Stimulated activated CD8-positive, alpha-beta memory T cell treated with anti-CD3 and anti-CD28 coated beads, Interleukin-7, amount 100 ng/mL, for 1 hour (primary cell): ENCODE results near the gene R3HDML.
"Not testable (repeated sequence)": the region's sequence is repeated elsewhere in the genome, so short reads cannot be mapped to it uniquely, and the experiment has no call there.

ENCODE experiments used
- DNase-seq, 2 donors: peaks; one replicate each; pipeline ENCODE4 v3.0.0-alpha.2; 2020; ENCODE audit warnings: low read depth in 2 of 2

Gene R3HDML, protein sequence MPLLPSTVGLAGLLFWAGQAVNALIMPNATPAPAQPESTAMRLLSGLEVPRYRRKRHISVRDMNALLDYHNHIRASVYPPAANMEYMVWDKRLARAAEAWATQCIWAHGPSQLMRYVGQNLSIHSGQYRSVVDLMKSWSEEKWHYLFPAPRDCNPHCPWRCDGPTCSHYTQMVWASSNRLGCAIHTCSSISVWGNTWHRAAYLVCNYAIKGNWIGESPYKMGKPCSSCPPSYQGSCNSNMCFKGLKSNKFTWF

DNA sequence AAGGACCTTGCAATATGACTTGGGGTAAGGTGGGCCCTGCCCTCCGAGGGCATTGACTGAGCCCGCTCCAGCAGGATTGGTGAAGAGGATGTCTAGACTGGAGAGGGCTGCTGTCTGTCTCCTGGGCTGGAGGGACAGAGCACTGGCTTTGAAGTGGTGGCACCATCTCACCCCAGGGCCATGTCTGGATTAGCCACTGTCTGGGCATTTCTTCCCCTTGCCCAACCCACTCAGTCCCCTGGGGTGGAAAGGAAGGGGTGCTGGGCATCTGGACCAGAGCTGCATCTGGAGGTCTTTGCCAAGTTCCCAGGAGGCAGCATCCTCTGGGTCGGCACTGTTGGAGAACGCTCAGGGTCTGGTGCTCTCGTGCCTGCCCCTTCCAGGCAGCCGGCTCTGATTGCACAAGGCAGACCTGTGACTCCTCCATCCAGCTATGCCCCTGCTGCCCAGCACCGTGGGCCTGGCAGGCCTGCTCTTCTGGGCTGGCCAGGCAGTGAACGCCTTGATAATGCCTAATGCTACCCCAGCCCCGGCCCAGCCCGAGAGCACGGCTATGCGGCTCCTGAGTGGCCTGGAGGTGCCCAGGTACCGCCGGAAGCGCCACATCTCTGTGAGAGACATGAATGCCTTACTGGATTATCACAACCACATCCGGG, at the start of gene R3HDML:
Gene R3HDML (plus strand): TSS at position 319 of the 656 bp plus-strand sequence. CDS start 115 bp downstream, at position 434.
- DNase-seq: no peak

DNA sequence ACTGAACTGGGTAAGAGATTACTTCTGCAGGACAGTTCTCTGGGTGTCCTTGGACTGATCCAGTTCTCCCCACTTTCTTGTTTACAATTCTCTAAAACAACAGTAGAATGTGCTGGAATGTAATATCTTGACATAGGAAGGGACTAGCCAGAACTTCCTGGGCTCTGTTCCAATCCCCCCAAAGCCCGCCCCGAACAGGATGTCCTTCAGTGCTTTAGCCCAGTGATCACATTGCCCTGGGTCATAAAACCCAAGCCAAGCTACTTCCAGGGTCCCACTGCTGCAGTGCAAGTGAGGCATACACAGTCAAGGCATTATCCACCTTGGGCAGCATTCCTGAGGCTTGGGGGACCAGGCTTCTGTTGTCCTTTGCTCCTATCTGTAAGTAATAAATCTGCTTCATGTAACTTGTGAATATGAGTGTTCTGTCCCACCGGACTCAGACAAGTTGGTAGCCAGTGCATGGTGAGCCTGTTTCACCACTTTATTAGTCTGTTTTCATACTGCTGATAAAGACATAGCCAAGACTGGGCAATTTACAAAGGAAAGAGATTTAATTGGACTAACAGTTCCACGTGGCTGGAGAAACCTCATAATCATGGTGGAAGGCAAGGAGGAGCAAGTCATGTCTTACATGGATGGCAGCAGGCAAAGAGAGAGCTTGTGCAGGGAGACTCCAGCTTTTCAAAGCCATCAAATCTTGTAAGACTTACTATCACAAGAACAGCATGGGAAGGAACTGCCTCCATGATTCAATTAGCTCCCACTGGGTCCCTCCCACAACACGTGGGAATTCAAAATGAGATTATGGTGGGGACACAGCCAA, 49.4 kb upstream of the R3HDML start:
- no peak for DNase-seq

DNA sequence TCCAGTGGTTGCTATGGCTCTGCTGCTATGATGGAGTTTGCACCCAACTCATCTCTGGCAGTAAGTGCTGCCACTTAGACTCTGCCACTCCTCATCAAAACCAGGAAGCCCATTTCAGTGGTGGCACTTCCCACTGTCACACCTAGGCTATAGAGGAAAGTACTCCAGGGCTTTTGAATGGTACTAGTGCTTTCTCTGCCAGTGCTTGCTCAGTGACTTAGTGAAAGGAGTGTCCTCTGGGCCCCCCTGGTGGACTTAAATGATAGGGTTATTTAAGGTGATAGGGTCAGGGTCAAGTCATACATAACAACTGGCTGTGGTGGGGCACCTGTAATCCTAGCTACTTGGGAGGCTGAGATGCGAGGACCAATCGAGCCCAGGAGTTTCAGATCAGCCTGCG, 48.6 kb upstream of the R3HDML start:
- no peak for DNase-seq

DNA sequence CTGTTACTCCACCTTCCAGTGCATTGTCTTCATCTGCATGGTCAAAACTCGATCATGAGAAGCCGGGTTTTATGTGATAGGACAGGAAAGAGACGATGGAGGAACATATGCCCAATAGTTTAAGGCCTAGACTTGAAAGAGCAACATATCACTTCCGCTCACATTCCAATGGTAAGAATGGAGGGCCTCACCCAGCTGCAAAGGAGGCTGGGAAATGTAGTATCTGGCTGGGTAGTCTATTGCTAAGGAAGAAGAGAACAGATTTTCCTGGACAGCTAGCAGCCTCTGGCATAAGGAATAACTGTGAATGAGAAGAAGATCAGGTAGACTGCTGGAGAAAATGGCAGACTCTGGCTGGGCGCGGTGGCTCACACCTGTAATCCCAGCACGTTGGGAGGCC, 45.1 kb upstream of the R3HDML start:
- no peak for DNase-seq

DNA sequence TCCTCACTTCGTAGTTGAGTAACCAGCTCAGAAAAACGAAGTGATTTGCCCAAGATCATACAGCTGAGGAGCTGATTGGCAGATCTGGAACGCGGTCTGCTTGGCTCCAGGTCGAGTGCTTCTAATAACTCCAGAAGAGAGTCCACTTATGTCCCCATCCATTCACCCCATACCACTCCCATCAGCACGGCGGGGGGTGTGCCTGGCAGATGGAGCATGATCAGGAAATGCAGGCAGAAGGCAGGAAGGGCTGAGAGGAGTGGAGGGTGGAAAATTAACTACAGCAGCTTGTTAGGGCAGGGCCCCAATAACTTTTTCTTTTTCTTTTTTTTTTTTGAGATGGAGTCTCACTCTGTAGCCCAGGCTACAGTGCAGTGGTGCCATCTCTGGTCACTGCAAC, 40.8 kb upstream of the R3HDML start:
- DNase-seq: no peak

DNA sequence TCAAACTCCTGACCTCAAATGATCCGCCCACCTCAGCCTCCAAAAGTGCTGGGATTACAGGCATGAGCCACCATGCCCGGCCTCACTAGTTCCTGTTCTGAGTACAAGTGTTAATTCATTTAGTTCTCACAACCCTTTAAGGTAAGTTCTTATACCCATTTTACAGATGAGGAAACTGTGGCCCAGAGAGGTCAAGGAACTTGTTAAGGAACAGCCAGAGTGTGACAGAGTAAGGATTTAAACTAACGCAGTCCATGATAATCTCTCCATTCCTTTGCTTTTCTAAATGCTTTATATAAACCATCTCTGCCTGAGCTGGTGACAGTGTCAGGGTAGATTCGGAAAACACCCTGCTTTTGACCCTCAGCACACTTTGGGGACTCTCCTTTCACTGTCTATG, 39.1 kb upstream of the R3HDML start:
- no peak for DNase-seq

DNA sequence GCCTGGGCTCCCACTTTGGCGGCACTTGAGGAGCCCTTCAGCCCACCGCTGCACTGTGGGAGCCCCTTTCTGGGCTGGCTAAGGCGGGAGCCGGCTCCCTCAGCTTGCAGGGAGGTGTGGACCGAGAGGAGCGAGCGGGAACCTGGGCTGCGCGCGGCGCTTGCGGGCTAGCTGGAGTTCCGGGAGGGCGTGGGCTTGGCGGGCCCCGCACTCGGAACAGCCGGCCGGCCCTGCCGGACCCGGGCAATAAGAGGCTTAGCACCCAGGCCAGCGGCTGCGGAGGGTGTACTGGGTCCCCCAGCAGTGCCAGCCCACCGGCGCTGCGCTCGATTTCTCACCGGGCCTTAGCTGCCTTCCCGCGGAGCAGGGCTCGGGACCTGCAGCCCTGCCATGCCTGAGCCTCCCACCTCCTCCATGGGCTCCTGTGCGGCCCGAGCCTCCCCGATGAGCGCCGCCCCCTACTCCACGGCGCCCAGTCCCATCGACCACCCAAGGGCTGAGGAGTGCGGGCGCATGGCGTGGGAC, 37.8 kb upstream of the R3HDML start:
- not testable (repeated sequence) for DNase-seq

DNA sequence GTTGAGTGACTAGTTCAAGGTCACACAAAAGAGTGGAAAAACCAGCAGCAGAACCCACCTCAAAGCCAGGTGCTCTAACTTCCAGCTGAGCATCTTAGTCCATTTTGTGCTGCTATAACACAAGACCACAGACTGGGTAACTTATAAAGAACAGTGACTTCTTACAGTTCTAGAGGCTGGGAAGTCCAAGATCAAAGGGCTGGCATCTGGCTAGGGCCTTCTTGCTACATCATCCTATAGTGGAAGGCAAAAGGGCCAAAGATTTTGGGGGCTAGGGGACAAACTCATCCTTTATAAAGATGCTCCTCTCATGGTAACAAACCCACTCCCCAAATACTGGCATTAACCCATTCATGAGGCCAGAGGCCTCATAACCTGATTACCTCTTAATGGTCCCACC, 35.6 kb upstream of the R3HDML start:
- no peak for DNase-seq

DNA sequence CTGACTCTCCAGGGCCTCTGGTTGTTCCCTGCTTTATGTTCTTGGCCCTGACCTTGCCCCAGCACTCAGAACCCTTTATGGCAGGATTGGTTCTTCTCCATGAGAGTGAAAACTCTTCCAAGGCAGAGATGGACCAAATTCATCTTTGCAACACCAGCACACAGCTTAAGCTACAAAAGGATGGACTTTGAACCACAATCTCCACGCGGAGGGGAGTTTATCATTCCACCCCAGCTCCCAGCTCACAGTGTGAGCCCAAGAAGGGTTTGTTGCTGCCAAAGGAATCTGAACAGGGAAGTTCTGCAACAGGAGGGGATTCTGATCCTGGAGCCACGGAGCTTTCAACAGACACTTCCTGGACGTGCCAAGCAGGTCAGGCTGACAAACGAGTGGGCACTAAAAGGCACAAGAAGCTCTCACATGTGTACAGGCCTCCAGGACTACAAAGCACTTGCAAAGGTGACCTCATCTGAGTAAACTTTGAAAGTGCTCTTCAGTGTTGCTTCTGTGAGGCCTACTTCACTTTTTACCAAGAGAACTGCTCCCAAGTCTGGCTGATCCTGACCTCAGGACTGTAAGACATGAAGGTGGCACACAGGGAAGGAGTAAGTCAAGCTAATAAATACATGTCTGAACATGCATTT, 34.7 kb upstream of the R3HDML start:
- no peak for DNase-seq

DNA sequence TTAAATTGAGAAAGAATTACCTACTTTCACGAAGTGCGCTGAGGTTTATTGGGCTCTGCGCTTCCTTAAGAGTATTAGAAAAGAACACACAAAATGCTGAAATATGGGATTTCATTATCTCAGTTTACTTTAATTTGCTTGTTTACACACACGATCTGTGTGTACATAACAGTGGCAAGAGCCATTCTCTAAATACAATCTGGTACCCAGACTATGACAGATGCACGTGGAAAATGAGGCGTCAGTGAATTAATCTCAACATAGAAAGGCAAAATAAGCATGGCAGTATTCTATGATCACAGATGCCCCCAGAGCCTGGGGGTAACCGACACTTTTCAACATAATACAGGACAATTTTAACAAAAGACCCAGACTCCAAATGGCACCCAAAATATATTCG, 34.1 kb upstream of the R3HDML start:
- no peak for DNase-seq

DNA sequence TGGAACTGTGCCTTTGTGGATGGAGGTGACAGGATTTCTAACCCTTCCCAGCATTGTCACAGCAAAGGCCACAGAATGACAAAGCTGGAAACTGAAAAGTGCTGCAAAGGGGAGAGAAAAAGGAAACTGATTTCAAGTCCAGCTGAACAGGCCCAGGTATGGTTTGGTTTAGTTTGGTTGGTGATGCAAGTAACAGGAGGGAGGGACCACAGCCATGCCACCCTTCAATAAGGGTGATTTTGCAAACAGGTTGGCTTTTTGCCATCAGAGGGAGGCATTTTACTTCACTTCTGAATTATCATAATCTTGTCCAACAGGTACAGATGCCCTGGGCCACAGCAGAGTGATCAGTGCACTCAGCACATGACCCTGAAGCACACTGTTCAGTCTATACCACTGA, 32.5 kb upstream of the R3HDML start:
- DNase-seq: no peak

DNA sequence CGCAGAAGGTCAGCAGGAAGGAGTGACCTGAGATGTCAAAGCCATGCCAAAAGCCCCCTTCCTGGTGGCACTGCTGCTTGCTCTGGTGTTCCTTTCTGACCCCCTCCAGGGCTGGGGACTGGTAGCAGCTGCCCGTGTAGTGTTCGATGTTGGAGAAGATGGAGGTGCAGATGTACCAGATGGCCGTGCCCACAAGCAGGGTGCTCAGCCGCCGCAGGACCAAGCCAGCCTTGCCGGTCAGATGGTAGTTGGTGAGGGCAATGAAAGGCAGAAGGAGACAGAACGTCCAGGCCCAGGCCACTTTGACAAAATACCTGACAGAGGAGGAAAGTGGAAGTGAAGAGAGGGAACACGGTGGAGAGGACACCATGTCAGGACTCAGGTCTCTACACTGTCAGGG, 29.9 kb upstream of the R3HDML start:
- no peak for DNase-seq

DNA sequence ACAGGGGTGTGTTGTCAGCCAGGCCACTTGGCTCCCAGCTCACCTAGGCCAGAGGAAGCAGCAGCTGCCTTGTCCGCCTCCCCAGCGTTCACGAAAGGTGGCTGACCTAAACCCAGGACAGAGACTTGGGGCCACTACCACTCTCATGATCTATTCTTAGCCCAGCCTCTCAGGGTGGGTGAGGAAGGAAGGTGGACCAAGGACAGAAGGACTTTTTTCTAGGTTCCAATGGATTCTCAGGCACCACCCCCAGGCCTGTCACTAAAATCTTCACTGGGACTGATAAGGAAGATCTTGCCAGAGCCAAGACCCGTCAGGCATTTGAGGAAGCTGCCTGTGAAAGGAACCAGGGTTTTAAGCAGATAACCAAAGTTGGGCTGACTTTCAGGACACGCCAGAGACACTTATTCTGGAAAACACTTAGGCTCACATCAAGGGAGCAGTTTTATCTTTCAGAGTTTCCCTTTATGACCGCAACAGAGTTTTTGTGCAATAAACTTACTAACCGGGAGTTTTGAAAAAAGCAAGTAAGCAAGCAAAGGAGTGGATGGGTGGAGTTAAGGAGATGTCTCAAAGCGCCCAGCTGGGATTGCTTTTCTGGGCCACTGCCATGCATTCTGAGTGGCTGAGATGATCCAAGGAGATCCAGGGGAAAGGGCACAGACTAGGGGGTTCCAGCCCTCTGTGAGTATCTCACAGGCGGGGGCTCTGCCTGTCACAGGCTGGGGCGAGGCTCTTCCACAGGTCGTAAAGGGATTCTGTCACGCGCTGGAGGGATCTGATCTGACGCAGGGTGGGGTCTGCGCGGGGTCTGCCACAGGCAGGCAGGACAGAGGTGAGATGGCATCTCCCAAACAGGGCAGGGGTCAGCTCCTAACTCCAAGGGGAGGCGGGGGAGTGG, 26.8 kb upstream of the R3HDML start:
- no peak for DNase-seq

DNA sequence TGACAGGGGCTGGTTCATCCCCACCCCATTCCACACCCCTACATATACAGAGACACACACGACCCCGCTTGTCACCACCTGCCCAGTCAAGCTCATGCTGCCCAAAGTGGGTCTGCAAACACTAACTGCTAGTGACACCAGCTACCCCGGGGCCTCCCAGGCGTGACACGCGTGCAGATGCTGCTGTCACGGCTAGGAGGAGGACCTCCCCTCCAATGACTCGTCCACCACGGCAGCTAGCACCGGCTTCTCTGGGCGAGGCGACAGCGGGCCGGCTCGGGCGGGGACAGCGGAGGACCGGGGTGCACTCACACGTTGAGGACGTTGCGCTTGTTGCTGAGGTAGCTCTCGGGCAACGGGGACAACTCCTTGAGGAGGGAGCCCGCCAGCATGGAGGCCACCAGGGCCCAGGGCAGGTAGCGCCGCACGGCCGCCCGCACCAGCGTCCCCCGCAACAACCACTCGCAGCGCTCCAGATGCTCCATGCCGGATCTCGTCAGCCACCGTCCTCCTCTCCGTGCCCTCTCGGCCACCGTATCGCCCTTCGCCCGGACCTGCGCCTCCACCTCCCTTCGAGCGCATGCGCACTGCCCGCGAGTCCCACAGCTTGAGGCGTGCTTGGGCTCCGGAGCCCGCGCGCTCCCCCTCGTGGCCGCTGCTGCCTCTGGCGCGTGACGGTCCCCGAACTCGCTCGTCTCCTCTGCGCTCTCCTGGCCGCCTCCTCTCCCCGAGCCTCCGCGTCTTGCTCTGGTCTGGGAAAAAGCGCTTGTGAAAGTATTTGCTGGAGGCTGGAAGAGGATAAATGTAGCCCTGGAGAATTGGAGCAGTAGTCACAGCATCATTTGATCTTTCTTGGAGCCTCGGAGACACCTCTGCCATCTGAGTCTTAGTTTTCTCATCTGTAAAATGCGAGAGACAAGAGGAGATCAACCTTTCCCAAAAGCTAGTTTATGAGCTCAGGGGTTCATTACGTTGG, 25.9 kb upstream of the R3HDML start, which contains the start of gene FITM2:
Gene FITM2 (minus strand): TSS at position 539 of the 976 bp plus-strand sequence. CDS start 54 bp downstream, at position 485.
- DNase-seq: peak; percentile 95 to 96

DNA sequence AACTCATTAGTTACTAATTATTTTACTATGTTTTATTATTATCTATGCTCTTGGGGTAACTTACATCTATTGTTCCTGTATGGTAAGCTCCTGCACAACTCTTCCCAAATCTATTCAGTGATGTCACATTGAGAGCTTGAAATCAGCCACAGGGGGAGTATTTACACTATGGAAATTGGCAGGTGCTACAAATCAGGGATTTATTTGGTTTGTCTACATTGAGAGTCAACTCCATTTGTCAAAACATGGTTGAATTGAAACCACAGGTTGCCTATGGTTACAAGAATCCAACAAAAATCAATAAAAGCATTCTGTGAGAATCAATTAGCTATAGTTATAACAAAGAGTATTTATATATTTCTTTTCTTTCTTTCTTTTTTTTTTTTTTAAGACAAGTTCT, 22.0 kb upstream of the R3HDML start:
- DNase-seq: no peak

DNA sequence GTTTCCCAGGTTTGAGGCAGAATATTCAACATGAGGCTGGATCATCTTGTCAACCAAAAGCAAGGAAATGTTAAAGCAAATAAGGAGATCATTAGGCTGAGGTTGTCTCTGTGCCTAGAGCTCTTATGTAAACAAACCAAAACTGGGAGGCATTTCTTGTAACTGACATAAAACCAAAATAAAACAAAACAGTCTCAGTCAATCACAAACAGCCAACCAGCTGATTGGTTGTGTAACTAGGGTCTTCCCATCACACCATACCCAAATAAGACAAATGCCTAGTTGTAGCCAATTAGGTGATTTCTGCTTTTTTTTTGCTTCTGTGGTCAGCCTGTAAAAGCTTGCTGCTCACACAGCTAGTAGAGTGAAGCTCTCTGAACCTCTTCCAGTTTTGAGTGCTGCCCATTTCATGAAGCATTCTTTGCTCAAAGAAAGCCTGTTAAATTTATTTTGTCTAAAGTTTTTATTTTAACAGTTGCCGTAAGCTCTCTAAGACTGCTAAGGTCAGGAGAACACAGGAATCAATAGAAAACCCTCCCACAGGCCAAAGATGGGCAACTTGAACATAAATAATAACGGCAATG, 16.9 kb upstream of the R3HDML start:
- no peak for DNase-seq

DNA sequence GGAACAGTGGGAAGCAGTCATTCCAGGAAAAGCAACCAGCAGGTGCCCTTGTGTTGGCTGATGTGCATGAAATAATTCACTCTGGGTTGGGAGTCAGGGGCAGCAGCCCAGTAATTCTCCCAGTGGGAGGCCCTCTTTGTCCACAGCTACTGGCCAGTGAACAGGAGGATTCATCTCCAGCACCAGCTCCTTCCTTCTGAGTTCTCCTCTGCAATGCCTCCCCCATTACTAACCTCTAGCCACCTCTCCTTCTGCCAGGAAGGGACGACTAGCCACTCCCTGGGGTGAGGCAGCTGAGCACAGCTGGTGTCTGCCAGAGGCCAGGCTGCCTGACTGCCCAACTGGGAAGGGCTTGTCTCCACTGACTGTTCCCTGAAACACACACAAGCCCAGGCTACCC, 12.5 kb upstream of the R3HDML start:
- DNase-seq: no peak

DNA sequence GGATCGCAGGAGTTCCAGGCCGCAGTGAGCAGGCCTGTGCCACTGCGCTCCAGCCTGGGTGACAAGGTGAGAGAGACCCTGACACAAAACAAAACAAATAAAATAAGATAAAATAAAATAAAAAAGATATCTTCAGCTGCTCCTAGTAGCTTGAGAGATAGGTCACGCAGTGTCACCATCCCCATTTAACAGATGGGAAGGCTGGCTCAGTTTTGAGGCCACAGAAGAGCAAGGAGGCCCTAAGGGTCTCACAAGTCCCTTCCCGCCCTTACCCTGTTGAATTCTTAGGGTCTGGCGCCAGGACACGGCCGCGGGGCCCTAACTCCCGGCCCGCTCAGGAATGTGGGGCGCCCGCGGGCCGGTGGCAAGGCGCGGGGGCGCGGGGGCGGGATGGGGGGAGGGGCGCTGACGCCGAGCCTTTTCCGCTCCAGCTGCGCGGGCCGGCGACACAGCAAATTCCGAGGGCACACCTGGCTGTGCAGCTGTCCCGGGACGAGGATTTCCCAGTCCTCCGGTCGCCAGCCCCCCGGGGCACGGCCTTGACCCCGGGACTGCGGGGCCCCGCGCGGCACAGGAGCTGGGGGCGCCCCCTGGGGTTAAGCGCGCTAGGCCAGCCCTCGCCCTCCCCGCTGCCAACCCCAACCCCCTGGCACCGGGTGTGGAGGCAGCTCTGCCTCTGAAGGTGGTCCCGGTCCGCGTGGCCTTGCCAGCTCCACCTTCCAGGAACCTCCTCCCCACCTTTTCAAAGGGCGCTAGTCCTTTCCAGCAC, 10.3 kb upstream of the R3HDML start:
- no peak for DNase-seq

DNA sequence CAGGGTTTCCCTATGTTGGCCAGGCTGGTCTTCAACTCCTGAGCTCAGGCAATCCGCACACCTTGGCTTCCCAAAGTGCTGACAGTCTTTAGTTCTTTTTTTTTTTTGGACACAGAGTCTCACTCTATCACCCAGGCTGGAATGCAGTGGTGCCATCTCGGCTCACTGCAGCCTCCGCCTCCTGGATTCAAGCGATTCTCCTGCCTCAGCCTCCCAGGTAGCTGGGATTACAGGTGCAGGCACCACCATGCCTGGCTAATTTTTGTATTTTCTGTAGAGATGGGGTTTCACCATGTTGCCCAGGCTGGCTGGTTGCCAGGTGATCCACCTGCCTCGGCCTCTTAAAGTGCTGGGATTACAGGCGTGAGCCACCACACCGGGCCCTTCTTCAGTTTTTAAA, 9.1 kb upstream of the R3HDML start:
- DNase-seq: not testable (repeated sequence)
